22Rv1 (cell line): ENCODE results near the gene RPL10A.

Experiments used
- ZFX ChIP-seq: fragments of 450-650 bp; IDR thresholded peaks from 2 replicates; pipeline ENCODE4 v1.6.1; 2017; ENCODE audit warnings: antibody characterized with exemption, borderline replicate concordance
- TF ChIP-seq, protein P1 (sequence below): fragments of 450-650 bp; IDR thresholded peaks from 2 replicates; pipeline ENCODE4 v1.5.1; 2017; ENCODE audit warnings: mild to moderate bottlenecking

- TF ChIP-seq, protein P1, sequence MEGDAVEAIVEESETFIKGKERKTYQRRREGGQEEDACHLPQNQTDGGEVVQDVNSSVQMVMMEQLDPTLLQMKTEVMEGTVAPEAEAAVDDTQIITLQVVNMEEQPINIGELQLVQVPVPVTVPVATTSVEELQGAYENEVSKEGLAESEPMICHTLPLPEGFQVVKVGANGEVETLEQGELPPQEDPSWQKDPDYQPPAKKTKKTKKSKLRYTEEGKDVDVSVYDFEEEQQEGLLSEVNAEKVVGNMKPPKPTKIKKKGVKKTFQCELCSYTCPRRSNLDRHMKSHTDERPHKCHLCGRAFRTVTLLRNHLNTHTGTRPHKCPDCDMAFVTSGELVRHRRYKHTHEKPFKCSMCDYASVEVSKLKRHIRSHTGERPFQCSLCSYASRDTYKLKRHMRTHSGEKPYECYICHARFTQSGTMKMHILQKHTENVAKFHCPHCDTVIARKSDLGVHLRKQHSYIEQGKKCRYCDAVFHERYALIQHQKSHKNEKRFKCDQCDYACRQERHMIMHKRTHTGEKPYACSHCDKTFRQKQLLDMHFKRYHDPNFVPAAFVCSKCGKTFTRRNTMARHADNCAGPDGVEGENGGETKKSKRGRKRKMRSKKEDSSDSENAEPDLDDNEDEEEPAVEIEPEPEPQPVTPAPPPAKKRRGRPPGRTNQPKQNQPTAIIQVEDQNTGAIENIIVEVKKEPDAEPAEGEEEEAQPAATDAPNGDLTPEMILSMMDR, result no peak
- no peak for TF ChIP-seq ZFX
These were observed 50.5 kb downstream of the RPL10A start for GRCh38 chr6:35518566-35519312.
